GM10266 (cell line): ENCODE measurements around the gene TNFRSF4.
"Not testable (repeated sequence)": the region's sequence is repeated elsewhere in the genome, so short reads cannot be mapped to it uniquely, and the experiment has no call there.

Experiments used
- DNase-seq: peaks from one replicate; pipeline ENCODE4 v3.0.0; 2012; ENCODE audit errors: extremely low spot score
- CTCF ChIP-seq: IDR thresholded peaks from 2 replicates; pipeline ENCODE4 v1.5.1; 2012; ENCODE audit warnings: mild to moderate bottlenecking, low read depth; ENCODE audit not compliant: control insufficient read depth, insufficient read depth; ENCODE audit errors: missing control alignments

TNFRSF4 gene

DNA sequence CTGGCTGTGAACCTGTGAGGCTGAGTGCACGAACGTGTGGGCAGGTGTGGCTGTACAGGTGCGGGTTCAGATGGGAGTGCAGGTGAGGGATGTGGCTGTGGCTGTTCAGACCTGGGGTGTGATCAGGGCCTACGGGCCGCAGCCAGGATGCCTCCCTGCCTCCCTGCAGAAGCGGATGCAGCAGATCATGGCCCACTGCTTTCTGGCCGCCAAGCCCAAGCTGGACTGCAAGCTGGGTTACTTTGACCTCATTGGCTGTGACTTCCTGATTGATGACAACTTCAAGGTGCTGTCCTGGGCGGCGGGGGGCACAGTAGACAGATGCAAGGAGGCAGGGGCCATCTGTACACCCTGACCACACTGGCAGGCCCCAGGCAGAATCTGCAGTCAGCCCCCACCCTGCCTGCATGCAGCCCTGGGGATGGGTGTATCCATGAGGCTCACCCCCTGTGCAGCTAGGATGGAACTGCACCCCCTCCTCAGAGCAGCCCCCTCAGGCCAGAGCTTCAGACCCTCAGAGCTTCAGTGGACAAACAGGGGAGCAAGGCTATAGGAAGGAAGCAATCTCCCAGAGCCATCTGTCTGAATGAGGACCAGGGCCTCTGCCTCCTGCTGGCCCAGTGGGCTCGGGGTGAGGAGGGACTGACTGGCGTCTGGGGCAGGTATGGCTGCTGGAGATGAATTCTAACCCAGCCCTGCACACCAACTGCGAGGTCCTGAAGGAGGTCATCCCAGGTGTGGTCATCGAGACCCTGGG lies 17.3 kb downstream of the TNFRSF4 start:
- TF ChIP-seq CTCF, result no peak
- DNase-seq, result no peak

- DNase-seq, result not testable (repeated sequence)
These were observed 18.2 kb downstream of the TNFRSF4 start for GRCh38 chr1:1195726-1196125.

GRCh38 chr1:1194723-1195122 lies 19.2 kb downstream of the TNFRSF4 start:
- no peak for TF ChIP-seq CTCF
- DNase-seq, result no peak

DNA sequence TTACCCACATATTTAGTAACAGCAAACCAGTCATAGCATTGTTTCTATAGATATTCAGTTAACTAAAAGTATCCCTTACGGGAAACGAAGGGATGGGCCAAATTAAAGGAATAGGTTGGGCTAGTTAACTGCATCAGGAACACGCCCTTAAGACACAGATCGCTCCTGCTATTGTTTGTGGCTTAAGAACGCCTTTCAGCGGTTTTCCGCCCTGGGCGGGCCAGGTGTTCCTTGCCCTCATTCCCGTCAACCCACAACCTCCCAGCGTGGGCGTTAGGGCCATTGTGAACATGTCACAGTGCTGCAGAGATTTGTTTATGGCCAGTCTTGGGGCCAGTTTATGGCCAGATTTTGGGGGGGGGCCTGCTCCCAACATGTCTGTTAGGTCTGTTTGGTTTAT lies 22.2 kb downstream of the TNFRSF4 start:
- no peak for DNase-seq
- TF ChIP-seq CTCF, result no peak

DNA sequence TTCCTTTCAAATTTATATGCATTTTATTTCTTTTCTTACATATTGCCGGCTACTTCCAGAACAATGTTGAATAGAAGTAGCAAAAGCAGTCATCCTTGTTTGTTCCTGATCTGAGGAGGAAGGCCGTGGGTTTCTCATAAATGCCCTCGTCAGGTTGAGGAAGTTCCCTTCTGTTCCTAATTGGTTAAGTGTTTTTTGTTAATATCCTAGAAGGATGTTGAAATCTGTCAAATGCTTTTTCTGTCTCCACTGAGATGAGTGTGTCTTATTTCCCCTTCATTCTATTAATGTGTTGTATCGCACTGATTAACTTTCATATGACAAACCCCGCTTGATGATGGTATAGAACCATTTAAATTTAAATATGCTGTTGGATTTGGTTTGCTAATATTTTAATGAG lies 24.8 kb downstream of the TNFRSF4 start:
- DNase-seq, result no peak
- no peak for TF ChIP-seq CTCF

DNA sequence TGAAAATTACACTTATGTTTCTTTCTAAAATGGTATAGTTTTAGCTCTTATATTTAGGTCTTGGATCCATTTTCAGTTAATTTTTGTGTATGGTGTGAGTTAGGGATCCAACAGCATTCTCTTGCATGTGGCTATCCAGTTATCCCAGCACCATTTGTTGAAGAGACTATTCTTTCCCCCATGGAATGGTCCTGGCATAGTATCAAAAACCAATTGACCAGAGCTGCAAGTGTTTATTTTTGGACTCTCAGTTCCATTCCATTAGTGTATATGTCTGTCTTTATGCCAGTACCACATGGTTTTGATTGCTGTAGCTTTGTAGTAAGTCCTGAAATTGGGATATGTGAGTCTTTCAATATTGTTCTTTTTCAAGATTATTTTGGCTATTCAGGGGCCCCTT lies 26.0 kb downstream of the TNFRSF4 start:
- DNase-seq, result no peak
- no peak for TF ChIP-seq CTCF

DNA sequence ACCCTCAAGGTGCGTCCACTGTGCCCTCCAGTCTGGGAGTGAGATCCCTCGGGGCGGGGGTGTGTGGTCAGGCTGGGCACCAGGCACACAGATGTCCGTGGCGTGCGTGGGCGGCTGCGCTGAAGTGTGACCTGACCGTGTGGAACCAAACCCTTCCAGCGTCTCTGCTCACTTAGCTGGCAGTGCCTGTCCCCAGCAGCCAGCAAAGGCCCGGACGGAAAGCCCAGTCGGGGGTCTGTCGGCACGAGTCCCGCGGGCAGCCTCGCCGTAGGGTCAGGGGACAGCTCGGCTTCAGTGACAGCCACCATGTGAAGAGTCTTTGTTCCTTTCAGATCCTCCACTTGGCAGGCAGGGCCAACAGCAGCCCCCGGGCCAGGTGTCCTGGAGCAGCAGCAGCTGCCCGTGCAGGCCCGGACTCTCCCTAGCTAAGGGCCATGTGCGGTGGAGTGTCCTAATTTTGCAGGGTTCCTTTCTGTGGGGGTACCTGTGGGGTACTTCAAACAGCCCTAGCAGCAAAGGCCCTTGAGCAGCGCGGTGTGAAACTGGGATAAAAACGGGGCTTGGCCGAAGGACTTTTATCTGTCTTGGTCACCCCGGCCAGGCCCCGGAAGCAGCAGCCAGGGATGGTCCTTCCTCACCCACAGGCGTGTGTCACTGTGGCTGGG lies 28.7 kb downstream of the TNFRSF4 start:
- TF ChIP-seq CTCF, result no peak
- no peak for DNase-seq
